ENCODE results near the gene SLC9A3. TPM values are rescaled to one million over a fixed set of nuclear protein-coding genes. Genes with fewer than 3 reads are reported as not detected.

SLC9A3 gene
- total RNA-seq, 1 donor from 2014 or later, result 3.9 TPM

- Histone ChIP-seq H3K27ac (no peak overlapping the region), H3K9me3 (peaks cover 5% of the 10 kb centered on the region), H3K27me3 (no peaks in the 10 kb centered on the region), H3K4me1 (peaks cover 20% of the 10 kb centered on the region), H3K4me3 (no peak overlapping the region), H3K36me3 (peaks cover 0 to 59% of the 10 kb centered on the region in 2 donors)
- DNase-seq (ENCODE audit: extremely low spot score in 2 of 2), result no peak
- TF ChIP-seq, protein P1, sequence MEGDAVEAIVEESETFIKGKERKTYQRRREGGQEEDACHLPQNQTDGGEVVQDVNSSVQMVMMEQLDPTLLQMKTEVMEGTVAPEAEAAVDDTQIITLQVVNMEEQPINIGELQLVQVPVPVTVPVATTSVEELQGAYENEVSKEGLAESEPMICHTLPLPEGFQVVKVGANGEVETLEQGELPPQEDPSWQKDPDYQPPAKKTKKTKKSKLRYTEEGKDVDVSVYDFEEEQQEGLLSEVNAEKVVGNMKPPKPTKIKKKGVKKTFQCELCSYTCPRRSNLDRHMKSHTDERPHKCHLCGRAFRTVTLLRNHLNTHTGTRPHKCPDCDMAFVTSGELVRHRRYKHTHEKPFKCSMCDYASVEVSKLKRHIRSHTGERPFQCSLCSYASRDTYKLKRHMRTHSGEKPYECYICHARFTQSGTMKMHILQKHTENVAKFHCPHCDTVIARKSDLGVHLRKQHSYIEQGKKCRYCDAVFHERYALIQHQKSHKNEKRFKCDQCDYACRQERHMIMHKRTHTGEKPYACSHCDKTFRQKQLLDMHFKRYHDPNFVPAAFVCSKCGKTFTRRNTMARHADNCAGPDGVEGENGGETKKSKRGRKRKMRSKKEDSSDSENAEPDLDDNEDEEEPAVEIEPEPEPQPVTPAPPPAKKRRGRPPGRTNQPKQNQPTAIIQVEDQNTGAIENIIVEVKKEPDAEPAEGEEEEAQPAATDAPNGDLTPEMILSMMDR (IDR thresholded peaks at IDR 0.05), result no peak
- TF ChIP-seq POLR2AphosphoS5 (IDR thresholded peaks at IDR 0.05; ENCODE audit: insufficient read depth in 1 of 2, low read depth in 1 of 2), result no peak
- no peak for TF ChIP-seq POLR2A (IDR thresholded peaks at IDR 0.05)
- intact Hi-C loops (cut with DNase I), result loop anchor here (5.0 kb wide), 1 partner anchor 414 kb away; no protein-coding TSS in a partner anchor
These were observed 76.0 kb downstream of the SLC9A3 start for GRCh38 chr5:448061-448765.

DNA sequence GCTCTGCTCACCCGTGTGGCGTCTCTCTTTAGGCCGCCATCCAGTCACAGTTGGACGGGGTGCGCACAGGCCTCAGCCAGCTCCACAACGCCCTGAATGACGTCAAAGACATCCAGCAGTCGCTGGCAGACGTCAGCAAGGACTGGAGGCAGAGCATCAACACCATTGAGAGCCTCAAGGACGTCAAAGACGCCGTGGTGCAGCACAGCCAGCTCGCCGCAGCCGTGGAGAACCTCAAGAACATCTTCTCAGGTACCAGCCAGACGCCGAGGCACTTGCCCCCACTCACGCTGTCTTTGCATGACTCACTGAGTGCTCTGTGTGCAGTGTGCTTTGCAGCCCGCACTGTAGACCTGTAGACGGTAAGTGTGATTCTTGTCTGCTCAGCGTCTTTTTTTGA, 76.7 kb downstream of the SLC9A3 start:
- intact Hi-C loops (cut with DNase I), result loop anchor here (5.0 kb wide), 1 partner anchor 415 kb away; no protein-coding TSS in a partner anchor
- H3K27ac ChIP-seq, result no peak overlapping the region
- H3K4me3 ChIP-seq, result no peak overlapping the region
- H3K9me3 ChIP-seq, result peaks cover 5% of the 10 kb centered on the region
- no peaks in the 10 kb centered on the region for H3K27me3 ChIP-seq
- H3K4me1 ChIP-seq, result peaks cover 18% of the 10 kb centered on the region
- TF ChIP-seq POLR2A (IDR thresholded peaks at IDR 0.05), result no peak
- TF ChIP-seq, protein P1 (IDR thresholded peaks at IDR 0.05), result no peak
- H3K36me3 ChIP-seq, result peaks cover 0 to 53% of the 10 kb centered on the region in 2 donors
- DNase-seq (ENCODE audit: extremely low spot score in 2 of 2), result no peak

DNA sequence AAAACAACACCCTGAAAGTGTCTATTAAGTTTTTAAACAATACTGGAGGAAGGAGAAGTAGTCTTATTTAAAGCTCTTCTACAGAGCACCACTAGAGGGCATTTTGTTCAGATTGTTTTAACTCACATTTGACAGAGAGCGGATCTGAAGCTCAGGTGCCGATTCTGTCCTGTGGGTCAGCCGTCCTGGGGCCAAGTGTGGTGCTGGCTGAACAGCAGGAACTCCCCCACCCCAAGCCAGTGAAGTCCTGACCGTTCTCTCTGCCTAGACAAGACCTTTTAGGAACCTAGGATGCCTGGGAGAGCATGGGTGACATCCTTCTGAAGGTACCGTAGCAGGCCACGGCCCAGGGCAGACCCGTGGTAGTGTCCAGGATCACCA, 77.4 kb downstream of the SLC9A3 start:
- intact Hi-C loops (cut with DNase I), result loop anchor here (5.0 kb wide), 1 partner anchor 415 kb away; no protein-coding TSS in a partner anchor

GRCh38 chr5:446066-446882, 78.0 kb downstream of the SLC9A3 start:
- Histone ChIP-seq H3K36me3 (peaks cover 0 to 48% of the 10 kb centered on the region in 2 donors), H3K27ac (no peak overlapping the region), H3K4me3 (no peak overlapping the region), H3K27me3 (no peaks in the 10 kb centered on the region), H3K9me3 (peaks cover under 1% of the 10 kb centered on the region), H3K4me1 (peaks cover 26% of the 10 kb centered on the region)
- no peak for TF ChIP-seq POLR2A (IDR thresholded peaks at IDR 0.05)
- TF ChIP-seq, protein P1 (IDR thresholded peaks at IDR 0.05), result no peak
- TF ChIP-seq POLR2AphosphoS5 (IDR thresholded peaks at IDR 0.05; ENCODE audit: insufficient read depth in 1 of 2, low read depth in 1 of 2), result no peak
- intact Hi-C loops (cut with DNase I), result loop anchor here (5.0 kb wide), 1 partner anchor 416 kb away; no protein-coding TSS in a partner anchor
- DNase-seq (ENCODE audit: extremely low spot score in 2 of 2), result no peak

More for the DNA sequence above, 77.4 kb downstream of the SLC9A3 start:
- peaks cover 0 to 53% of the 10 kb centered on the region in 2 donors for H3K36me3 ChIP-seq
- DNase-seq (ENCODE audit: extremely low spot score in 2 of 2), result no peak
- no peak overlapping the region for H3K4me3 ChIP-seq
- no peak for TF ChIP-seq POLR2AphosphoS5 (IDR thresholded peaks at IDR 0.05; ENCODE audit: insufficient read depth in 1 of 2, low read depth in 1 of 2)
- TF ChIP-seq, protein P1 (IDR thresholded peaks at IDR 0.05), result peak in 1 of 3 experiments; percentile 11
- H3K9me3 ChIP-seq, result peaks cover 5% of the 10 kb centered on the region
- no peaks in the 10 kb centered on the region for H3K27me3 ChIP-seq
- peaks cover 24% of the 10 kb centered on the region for H3K4me1 ChIP-seq
- H3K27ac ChIP-seq, result no peak overlapping the region
